NCI-H345 treated with DMSO at 0.1 percent for 48 hours (cell line): ENCODE results near the gene ZSCAN31.

ENCODE experiments used
- DNase-seq: peaks from one replicate; lab custom pipeline; 2025; ENCODE audit not compliant: unreplicated experiment; lab: John Stamatoyannopoulos, UW

Gene ZSCAN31

GRCh38 chr6:28353981-28354676 lies 18.2 kb upstream of the ZSCAN31 start:
- DNase-seq = no peak

DNA sequence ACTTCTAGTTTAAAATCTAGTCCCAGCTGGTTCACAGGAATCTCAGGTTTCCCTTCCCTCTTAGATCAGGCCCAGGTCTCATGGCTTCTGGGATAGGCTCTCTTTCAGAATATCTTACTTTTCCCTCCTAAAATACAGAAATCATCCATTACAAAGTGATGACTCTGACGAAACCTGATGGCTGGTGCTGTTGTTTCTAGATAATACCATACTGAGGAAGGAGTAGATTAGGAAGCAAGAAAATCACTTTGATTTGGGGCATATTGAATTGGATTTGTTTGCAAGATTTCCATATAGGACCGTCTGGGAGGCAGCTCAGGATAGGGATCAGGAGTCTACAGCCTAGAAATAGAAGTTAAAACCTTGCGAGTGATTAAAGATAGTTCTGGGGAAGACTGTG lies 17.4 kb upstream of the ZSCAN31 start:
- DNase-seq = no peak

DNA sequence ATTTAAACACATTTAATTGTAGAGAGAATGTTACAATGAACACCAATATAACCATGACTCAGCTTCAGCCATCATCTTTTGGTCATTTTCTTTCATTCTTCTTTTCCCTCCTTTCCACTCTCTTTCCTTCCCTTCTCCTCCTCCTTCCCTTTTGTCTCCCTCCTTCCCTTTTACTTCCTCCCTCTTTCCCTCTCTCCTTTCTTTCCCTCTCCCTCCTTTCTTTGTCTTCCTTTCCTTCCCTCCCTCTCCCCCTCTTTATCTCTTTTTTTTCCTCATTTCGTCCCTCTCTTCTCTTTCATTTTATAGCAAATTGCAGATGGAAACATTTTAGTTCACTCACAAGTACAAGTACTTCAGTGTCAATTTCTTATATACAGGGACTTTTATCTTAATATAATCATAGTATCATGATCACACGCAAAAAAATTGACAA lies 15.6 kb upstream of the ZSCAN31 start:
- no peak for DNase-seq

DNA sequence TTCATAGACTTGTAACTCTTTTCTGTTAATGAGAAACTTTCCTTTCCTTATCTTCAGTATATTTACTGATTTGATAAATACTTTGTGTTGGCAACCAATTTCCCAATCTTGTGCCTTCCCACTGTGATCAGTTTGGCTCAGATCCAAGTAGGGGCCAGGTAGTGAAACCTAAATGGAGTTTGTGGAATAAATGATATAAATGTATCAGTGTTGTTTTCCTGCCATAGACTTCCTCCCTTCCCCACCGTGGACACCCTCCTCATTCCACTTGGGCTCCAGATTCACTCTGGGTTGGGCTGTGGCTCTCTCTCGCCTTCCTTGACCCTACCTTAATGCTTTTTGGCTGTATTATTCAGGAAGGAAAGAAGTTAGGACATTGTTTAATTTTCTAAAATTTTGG lies 15.1 kb upstream of the ZSCAN31 start:
- no peak for DNase-seq

DNA sequence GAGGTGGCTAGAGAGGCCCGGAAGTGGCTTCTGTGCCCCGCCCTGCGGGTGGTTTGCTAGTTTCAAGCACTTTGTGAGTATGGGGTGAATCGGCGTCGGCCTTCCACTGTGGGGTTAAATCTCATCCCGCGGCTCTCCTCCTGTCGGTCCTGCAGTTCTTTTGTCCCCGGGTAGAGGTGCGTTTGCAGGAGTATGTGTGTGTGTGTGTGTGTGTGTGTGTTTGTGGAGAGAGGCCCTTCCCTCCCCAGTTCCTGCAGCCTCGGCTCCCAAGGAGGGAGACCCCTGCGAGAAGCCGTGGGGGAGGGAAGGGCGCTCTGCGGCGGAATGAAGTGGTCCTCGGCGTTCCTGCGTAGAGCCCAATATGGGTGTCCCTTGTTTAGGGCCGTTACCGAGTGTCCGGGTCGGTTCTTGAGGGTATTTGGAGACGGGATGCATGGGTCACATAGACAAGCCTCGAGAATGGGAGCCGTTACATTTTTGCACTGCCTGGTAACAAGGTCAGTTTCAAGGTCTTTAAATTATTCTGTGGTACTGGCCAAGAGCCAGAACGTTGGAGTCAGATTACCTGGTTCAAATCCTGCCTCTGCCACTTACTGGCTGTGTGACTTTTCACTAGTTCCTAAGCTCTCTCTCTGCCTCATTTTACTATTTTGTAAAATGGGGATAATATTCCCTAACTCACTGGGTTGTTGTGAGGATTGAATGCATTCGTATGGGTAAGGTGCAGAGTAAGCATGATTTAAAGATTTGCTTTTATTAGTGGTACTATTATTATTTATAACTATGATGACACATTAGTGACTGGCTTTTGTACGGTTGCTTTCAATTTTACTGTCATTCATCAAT lies 14.2 kb upstream of the ZSCAN31 start, which contains the start of gene ZKSCAN3:
Gene ZKSCAN3, plus strand, starts transcription at position 56 of the 846 bp plus-strand sequence. CDS start 9,640 bp downstream, outside the sequence.
- DNase-seq = peak; percentile 87

DNA sequence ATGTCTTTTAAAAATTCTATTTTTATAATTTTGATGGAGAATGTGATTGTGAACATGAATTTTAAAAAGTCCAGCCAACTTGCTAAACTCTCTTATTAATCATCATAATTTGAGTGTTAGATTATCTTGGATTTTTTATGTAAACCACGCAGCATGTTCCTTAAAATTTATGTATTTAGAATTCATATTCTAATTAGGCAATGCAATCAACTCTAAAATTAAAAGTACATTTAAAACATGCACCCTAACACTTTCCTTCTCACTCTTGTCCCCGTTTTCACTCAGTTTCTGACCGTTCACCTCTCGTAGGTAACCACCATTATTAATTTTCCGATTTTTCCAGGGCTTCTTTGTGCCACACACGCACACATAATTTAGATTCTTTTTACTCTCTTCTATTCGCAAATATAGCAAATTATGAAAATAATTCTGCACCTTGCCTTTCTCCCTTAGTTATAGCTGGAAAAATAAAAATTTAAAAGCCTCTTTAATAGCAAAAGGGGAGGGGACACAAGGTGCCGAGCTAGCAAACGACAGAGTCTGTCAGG lies 13.5 kb upstream of the ZSCAN31 start:
- no peak for DNase-seq

DNA sequence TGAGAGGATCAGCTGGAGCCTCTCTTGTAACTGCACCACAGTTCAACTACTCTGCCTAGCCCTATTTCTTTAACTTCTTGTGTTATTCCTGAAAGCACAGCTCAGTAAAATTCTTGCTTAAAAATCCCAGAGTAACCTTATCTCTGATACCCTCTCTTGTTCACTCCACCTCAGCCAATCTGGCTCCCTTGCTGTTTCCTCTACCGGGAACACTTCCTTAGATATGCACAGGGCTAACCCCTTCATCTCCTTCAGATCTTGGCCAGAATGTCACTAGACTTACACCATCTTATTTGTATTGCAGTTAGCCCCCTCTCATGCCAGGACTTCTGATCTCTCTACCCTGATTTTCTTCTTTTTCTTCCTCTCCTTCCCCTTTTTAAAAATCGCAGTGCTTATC lies 11.2 kb upstream of the ZSCAN31 start:
- DNase-seq = no peak

DNA sequence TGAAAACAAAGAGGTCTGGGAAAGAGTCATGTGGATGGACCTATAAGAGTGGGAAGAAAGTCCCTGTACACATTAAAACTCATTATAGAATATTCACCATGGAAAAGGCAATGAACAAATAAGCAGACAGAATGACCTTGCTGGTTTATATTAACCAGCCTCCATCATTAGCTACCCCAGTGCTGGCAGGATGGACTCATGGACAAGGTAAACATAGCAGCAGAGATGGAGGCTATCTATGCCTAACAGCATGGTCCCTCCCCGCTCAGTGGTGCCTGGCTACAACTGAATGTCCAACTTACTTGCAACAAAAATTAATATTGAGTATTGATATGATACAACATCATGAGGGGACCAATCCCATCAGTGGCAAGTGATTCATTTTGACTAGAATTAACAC lies 9.3 kb upstream of the ZSCAN31 start:
- no peak for DNase-seq

GRCh38 chr6:28343898-28344677 lies 8.1 kb upstream of the ZSCAN31 start:
- no peak for DNase-seq

- no peak for DNase-seq
Observed at GRCh38 chr6:28340310-28341095, 4.6 kb upstream of the ZSCAN31 start.

DNA sequence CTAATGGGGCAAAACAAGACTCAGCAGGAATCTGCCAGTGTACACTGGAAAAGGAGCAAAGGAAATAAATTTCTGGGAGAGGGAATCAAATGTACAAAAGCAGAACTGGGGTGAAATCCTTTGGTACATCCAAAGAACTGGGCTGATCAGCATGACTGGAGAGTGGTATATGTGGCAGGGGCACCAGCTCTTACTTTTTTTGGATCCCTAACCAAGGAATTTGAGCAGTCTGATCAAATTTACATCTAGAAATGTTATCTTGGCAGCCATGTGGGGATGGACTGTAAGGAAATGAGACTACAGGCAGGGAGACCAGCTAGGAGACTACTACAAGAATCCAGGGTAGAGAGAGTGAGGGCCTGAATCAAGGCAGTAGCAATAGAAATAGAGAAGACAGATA lies 1.2 kb upstream of the ZSCAN31 start:
- no peak for DNase-seq

GRCh38 chr6:28336284-28337120 lies 554 bp upstream of the ZSCAN31 start:
- no peak for DNase-seq

DNA sequence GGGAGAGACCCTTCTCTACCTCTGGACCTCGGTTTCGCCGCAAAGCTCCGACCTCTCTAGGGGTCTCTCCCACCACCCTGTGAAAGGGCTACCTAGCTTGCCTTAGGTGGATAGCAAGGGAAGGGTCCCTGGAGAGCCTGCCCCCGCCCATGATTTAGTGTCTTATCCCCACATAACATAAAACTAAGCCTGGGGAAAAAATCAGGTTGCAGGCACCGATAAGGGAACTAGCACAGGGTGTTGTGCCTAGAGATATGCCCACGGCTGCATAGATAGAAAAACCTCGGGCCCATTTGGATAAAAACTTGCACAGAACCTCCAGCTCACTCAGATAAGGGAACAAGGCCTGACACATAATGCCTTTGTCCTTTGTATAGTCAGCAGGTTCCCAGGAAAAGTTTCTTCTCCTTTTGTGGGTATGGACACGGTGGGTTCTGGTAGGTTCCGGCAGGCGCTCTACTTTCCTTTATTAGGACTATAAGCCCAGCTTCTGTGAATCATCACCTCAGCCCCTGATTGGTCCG lies 846 bp downstream of the ZSCAN31 start:
- no peak for DNase-seq

DNA sequence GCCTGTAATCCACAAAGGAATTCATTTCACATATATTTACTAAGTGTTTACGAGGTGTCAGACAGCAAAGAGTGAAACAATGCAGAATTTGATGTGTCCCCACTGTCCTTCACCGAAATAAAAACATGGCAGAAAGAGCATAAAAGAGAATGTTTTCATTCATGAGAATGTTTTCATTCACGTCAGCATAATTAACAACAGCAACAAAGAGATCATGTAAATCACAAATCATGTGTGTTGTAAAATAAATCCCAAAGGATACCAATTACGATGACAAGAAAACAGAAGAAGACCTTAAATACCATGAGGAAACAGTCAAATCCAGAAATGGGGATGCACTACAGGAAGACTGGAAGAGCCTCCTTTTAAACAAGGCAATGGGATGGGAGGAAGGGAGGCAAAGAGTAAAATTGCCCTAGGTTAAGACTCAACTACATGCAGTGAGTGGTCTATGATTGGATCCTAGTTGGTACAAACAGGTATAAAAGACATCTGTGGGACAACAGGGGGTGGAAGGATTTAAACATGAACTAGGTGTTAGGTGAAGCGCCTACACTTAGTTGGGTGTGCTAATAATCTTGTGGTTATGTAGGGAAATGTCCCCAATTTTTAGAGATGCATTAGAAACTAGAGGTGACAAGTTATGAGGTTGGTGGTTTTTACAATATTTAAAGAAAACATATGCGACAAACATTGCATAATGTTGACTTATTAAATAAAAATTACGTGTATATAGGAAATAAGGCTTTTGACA lies 1.5 kb downstream of the ZSCAN31 start:
- DNase-seq = no peak

- no peak for DNase-seq
Observed at GRCh38 chr6:28333599-28334018, 2.3 kb downstream of the ZSCAN31 start.

- no peak for DNase-seq
Observed at GRCh38 chr6:28333047-28333446, 2.9 kb downstream of the ZSCAN31 start.

- DNase-seq = no peak
Observed at GRCh38 chr6:28330041-28330440, 5.9 kb downstream of the ZSCAN31 start.

DNA sequence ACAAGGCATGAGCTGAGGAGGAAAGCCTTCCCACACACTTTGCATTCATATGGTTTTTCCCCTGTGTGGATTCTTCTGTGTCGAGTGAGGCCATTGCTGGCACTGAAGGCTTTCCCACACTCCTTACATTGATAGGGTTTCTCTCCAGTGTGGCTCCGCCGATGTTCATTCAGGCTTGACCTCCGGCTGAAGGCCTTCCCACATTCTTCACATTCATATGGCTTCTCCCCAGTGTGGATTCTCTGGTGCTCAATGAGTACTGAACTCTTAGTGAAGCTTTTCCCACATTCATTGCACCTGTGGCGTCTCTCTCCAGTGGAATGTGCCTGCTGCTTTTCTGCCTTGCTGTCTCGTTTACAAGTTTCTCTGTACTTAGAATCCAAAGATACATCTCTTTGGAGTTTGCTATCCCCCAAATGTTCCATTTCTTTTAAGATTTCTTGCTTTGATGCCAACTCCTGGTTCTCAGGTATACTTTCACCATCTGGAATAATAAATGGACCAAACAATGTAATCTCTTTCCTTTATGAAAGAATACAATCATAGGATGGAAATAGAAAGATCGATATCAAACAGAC lies 9.5 kb downstream of the ZSCAN31 start:
- no peak for DNase-seq
